Body of pancreas (tissue), 4 donors: ENCODE data around the gene PDE11A.

Source experiments
- POLR2A ChIP-seq, 3 donors: fragments of 450-650 bp; IDR thresholded peaks; one replicate each; pipeline ENCODE4 v1.6.1; 2016; ENCODE audit warnings: antibody characterized with exemption in 3 of 3, mild to moderate bottlenecking in 2 of 3
- TF ChIP-seq, protein P1 (sequence below), 7 experiments: fragments of 450-650 bp in 4 of 7; fragments of 200-600 bp in 3 of 7; sonication (generic) in 3 of 7; IDR thresholded peaks; one replicate each; pipeline ENCODE4 v1.5.1; 2016 to 2019; ENCODE audit warnings: antibody characterized with exemption in 7 of 7

DNA sequence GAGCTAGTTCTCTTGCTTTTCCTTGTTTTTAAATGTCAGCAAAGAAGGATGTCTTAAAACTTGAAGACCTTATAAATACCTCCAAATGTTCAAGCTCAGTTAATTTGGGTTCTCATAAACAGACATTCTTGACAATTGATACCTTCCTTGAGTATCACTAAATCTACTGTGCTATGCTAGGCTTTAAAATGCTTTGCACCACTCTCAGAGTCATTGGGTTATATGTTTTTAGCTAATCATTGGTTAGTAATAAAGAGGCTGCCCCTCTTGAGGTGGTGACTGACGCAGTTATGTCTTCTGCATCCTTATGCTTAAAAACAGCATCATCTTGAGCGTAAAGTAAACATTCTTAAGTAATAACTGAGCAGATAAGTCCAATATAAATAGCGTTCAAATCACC lies 404.0 kb downstream of the PDE11A start:
- TF ChIP-seq, protein P1, sequence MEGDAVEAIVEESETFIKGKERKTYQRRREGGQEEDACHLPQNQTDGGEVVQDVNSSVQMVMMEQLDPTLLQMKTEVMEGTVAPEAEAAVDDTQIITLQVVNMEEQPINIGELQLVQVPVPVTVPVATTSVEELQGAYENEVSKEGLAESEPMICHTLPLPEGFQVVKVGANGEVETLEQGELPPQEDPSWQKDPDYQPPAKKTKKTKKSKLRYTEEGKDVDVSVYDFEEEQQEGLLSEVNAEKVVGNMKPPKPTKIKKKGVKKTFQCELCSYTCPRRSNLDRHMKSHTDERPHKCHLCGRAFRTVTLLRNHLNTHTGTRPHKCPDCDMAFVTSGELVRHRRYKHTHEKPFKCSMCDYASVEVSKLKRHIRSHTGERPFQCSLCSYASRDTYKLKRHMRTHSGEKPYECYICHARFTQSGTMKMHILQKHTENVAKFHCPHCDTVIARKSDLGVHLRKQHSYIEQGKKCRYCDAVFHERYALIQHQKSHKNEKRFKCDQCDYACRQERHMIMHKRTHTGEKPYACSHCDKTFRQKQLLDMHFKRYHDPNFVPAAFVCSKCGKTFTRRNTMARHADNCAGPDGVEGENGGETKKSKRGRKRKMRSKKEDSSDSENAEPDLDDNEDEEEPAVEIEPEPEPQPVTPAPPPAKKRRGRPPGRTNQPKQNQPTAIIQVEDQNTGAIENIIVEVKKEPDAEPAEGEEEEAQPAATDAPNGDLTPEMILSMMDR (IDR thresholded peaks at IDR 0.05), result no peak
- no peak for TF ChIP-seq POLR2A (IDR thresholded peaks at IDR 0.05)
